Measurements from ENCODE around the gene NXF1. TPM values are rescaled to one million over a fixed set of nuclear protein-coding genes. Genes with fewer than 3 reads are reported as not detected.

Gene NXF1
- total and polyA plus RNA-seq, 2 of the 13 experiments (the other 11 are each of a cell fraction or from before 2014, with no cell fraction given) = 30.4 to 30.9 TPM

GRCh38 chr11:62850911-62851806 is 45.9 kb upstream of the NXF1 start (continued):
- TF ChIP-seq TRAFD1 (CRISPR knock-in tag; IDR thresholded peaks at IDR 0.05; ENCODE audit: borderline replicate concordance) = no peak
- TF ChIP-seq ZNF251 (CRISPR knock-in tag; IDR thresholded peaks at IDR 0.05) = no peak
- peak; percentile 74 to 77 for TF ChIP-seq POLR2A (IDR thresholded peaks at IDR 0.05; ENCODE audit: insufficient read depth in 1 of 2, low read depth in 2 of 2, low read length in 2 of 2)
- no peak for TF ChIP-seq SCMH1 (CRISPR knock-in tag; IDR thresholded peaks at IDR 0.05; ENCODE audit: borderline replicate concordance)
- TF ChIP-seq ZNF10 (CRISPR knock-in tag; IDR thresholded peaks at IDR 0.05; ENCODE audit: borderline replicate concordance, low read depth) = no peak
- no peak for TF ChIP-seq HMG20A (CRISPR knock-in tag; IDR thresholded peaks at IDR 0.05; ENCODE audit: borderline replicate concordance)
- no peak for TF ChIP-seq KDM4B (CRISPR knock-in tag; IDR thresholded peaks at IDR 0.05)
- no peak for TF ChIP-seq TIGD3 (CRISPR knock-in tag; IDR thresholded peaks at IDR 0.05; ENCODE audit: borderline replicate concordance)
- TF ChIP-seq TBL1XR1 (IDR thresholded peaks at IDR 0.05; ENCODE audit: borderline replicate concordance, low read length, partially characterized antibody) = no peak
- TF ChIP-seq NFYC (CRISPR knock-in tag; IDR thresholded peaks at IDR 0.05) = no peak
- TF ChIP-seq ZBTB44 (CRISPR knock-in tag; IDR thresholded peaks at IDR 0.05) = no peak
- TF ChIP-seq ZNF891 (CRISPR knock-in tag; IDR thresholded peaks at IDR 0.05) = no peak
- TF ChIP-seq PREB (CRISPR knock-in tag; IDR thresholded peaks at IDR 0.05) = no peak
- 0 out of 2 replicates have a peak, but pooled peaks have one; percentile 48 for TF ChIP-seq SSRP1 (CRISPR knock-in tag; IDR thresholded peaks at IDR 0.05)
- TF ChIP-seq DMAP1 (CRISPR knock-in tag; IDR thresholded peaks at IDR 0.05) = no peak
- 0 out of 2 replicates have a peak, but pooled peaks have one; percentile 53 for TF ChIP-seq AFF4 (CRISPR knock-in tag; IDR thresholded peaks at IDR 0.05)
- no peak for TF ChIP-seq HNRNPK (IDR thresholded peaks at IDR 0.05; ENCODE audit: low read depth, low read length, poor library complexity, severe bottlenecking)
- no peak for TF ChIP-seq PHF8 (CRISPR knock-in tag; IDR thresholded peaks at IDR 0.05)
